K562 (cell line): ENCODE results near the gene MAGI1. TPM values are rescaled to one million over a fixed set of nuclear protein-coding genes. Genes with fewer than 3 reads are reported as not detected.

Source experiments
- BCOR ChIP-seq: fragments of 450-650 bp; IDR thresholded peaks from 2 replicates; pipeline ENCODE4 v1.6.1; 2016
- CBFA2T3 ChIP-seq: fragments of 450-650 bp; IDR thresholded peaks from 2 replicates; pipeline ENCODE4 v1.6.1; 2017
- GABPB1 ChIP-seq: sonication (generic); formaldehyde crosslinking; IDR thresholded peaks from 2 replicates; pipeline ENCODE4 v1.8.0; 2022; ENCODE audit warnings: mild to moderate bottlenecking, missing genetic modification reagents
- KDM1A ChIP-seq, 2 experiments: fragments of 450-650 bp; IDR thresholded peaks; 2 replicates each; pipeline ENCODE4 v1.6.1; 2016; ENCODE audit warnings: mild to moderate bottlenecking in 2 of 2
- NR2C2 ChIP-seq, 2 experiments: fragments of 200-800 bp in 1 of 2; sonication (Bioruptor generic) in 1 of 2; sonication (generic) in 1 of 2; formaldehyde crosslinking in 1 of 2; IDR thresholded peaks; 2 replicates each; pipeline versions ENCODE4 v1.6.1 to v1.8.0; 2016 to 2022; ENCODE audit warnings: mild to moderate bottlenecking in 1 of 2, missing compliant biosample characterization in 1 of 2, missing genetic modification characterization in 1 of 2, missing genetic modification reagents in 1 of 2
- RAD21 ChIP-seq, 2 experiments: fragments of 250-450 bp in 1 of 2; fragments of 450-650 bp in 1 of 2; sonication (Bioruptor Pico) in 1 of 2; formaldehyde crosslinking in 1 of 2; IDR thresholded peaks in 1 of 2; conservative IDR thresholded peaks in 1 of 2; 2 replicates each; pipeline versions ENCODE4 v1.4.0 to v1.8.0; 2020 to 2022; ENCODE audit warnings: mild to moderate bottlenecking in 2 of 2, moderate library complexity in 1 of 2
- RCOR1 ChIP-seq, 2 experiments: IDR thresholded peaks; 2 replicates each; pipeline ENCODE4 v1.6.1; 2012; ENCODE audit warnings: low read depth in 2 of 2, low read length in 2 of 2, borderline replicate concordance in 1 of 2, improper control_type of control experiment in 1 of 2
- ZBTB40 ChIP-seq, 2 experiments: fragments of 450-650 bp in 1 of 2; sonication (generic) in 1 of 2; formaldehyde crosslinking in 1 of 2; IDR thresholded peaks; 2 replicates each; pipeline versions ENCODE4 v1.7.1 to v1.9.0; 2016 to 2022; ENCODE audit warnings: inconsistent platforms in 1 of 2, mild to moderate bottlenecking in 1 of 2, missing genetic modification reagents in 1 of 2
- ZFP36 ChIP-seq: fragments of 150-350 bp; IDR thresholded peaks from 2 replicates; pipeline ENCODE4 v1.6.1; 2018; ENCODE audit warnings: low read length, low read depth; ENCODE audit not compliant: partially characterized antibody
- polyA plus RNA-seq, 8 experiments: library from polyadenylated mRNA; depleted of rRNA in 4 of 8; stranded (reverse) in 5 of 8; unstranded in 3 of 8; fragments of >200 nt; fragmentation: Nextera tagmentation in 2 of 8; fragmentation: Illumina TruSeq in 1 of 8; extraction: Ambion mirVana in 2 of 8; extraction: Trizol in 1 of 8; gene quantifications; 2 replicates each; pipeline versions ENCODE4 v1.2.1 to v1.2.3, GENCODE V29; 2011 to 2014; ENCODE audit warnings: inconsistent platforms in 1 of 8, missing spikeins in 1 of 8
- total RNA-seq, 7 experiments: library from RNA; depleted of rRNA in 6 of 7; stranded (reverse); fragments of >200 nt in 6 of 7; fragmentation: Illumina TruSeq in 2 of 7; extraction: Trizol in 2 of 7; gene quantifications; 2 replicates each; pipeline versions ENCODE4 v1.2.1 to v1.2.3, GENCODE V29; 2011 to 2021; ENCODE audit warnings: low replicate concordance in 1 of 7

The MAGI1 gene
- total and polyA plus RNA-seq, 9 of the 15 experiments (the other 6 are each of a cell fraction or from before 2014, with no cell fraction given), result 7.8 to 59.4 (median 43.2) TPM

DNA sequence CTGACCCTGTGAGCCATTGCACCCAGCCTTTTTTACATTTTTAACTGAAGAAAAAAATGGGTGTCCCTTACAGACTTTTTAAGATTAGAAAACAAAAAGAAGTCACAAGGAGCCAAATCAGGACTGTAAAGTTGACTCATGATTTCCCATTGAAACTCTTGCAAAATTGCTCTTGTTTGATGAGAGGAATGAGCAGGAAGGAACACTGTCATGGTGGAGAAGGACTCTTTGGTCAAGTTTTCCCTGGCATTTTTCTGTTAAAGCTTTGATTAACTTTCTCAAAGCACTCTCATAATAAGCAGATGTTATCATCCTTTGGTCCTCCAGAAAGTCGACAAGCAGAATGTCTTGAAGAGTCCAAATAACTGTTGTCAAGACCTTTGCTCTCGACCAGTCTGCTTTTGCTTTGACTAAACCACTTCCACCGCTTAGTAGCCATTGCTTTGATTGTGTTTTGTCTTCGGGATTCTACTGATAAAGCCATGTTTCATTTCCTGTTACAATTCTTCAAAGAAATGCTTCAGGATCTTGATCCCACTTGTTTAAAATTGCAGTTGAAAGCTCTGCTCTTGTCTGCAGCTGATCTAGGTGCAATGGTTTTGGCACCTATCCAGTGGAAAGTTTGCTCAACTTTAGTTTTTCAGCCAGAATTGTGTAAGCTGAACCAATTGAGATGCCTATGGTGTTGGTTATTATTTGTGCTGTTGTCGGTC, 369.4 kb downstream of the MAGI1 start (continued):
- TF ChIP-seq NR2C2 (CRISPR knock-in tag; IDR thresholded peaks at IDR 0.05) (no peak), NR2C2 (tag; IDR thresholded peaks at IDR 0.05) (no peak), KDM1A (IDR thresholded peaks at IDR 0.05) (peak; percentile 55 to 62), ZFP36 (no peak), GABPB1 (CRISPR knock-in tag) (no peak), RCOR1 (IDR thresholded peaks at IDR 0.05; ENCODE audit: borderline replicate concordance in 1 of 2, low read depth in 2 of 2, low read length in 2 of 2) (0 out of 4 replicates have a peak, but pooled peaks of 1 of the 2 experiments have one; percentile 14), BCOR (no peak), ZBTB40 (IDR thresholded peaks at IDR 0.05) (peak; percentile 54; the same call in 1 of the 2 replicates), ZBTB40 (CRISPR knock-in tag; IDR thresholded peaks at IDR 0.05) (no peak), CBFA2T3 (0 out of 2 replicates have a peak, but pooled peaks have one; percentile 6), RAD21 (CRISPR knock-in tag; conservative IDR thresholded peaks at IDR 0.05 in 1 of 2, IDR thresholded peaks at IDR 0.05 in 1 of 2) (no peak)
- TF ChIP-seq, all 486 proteins: peak for 7
